Skin of body (tissue), 3 donors: ENCODE data around the gene EEPD1. TPM values are rescaled to one million over a fixed set of nuclear protein-coding genes. Genes with fewer than 3 reads are reported as not detected.
"Not testable (repeated sequence)": the region's sequence is repeated elsewhere in the genome, so short reads cannot be mapped to it uniquely, and the experiment has no call there.

Experiments
- DNase-seq: peaks from one replicate; lab custom pipeline; 2025; lab: John Stamatoyannopoulos, UW
- small RNA-seq: library from RNA; depleted of rRNA; stranded (forward); fragments of <200 nt; gene quantifications from one replicate; pipeline ENCODE3, GENCODE V24; 2014; ENCODE audit warnings: low replicate concordance
- total RNA-seq: library from RNA; depleted of rRNA; stranded (reverse); fragments of >200 nt; gene quantifications from one replicate; pipeline ENCODE4 v1.2.3, GENCODE V29; 2014

EEPD1 gene
- total RNA-seq, 1 donor from 2014 or later: 12.2 TPM

- no peak for DNase-seq
Measured at GRCh38 chr7:36316319-36316718, 163.3 kb downstream of the EEPD1 start.

GRCh38 chr7:36317276-36317675 is 164.2 kb downstream of the EEPD1 start:
- no peak for DNase-seq

- no peak for DNase-seq
Measured at GRCh38 chr7:36318116-36318515, 165.1 kb downstream of the EEPD1 start.

- not testable (repeated sequence) for DNase-seq
Measured at GRCh38 chr7:36321284-36321683, 168.2 kb downstream of the EEPD1 start.

- no peak for DNase-seq
Measured at GRCh38 chr7:36336390-36336789, 183.3 kb downstream of the EEPD1 start.

- DNase-seq: no peak
Measured at GRCh38 chr7:36338256-36338655, 185.2 kb downstream of the EEPD1 start.

- no peak for DNase-seq
Measured at GRCh38 chr7:36343548-36343947, 190.5 kb downstream of the EEPD1 start.

GRCh38 chr7:36344622-36345021 is 191.6 kb downstream of the EEPD1 start:
- no peak for DNase-seq

- no peak for DNase-seq
Measured at GRCh38 chr7:36346260-36346831, 193.3 kb downstream of the EEPD1 start.

GRCh38 chr7:36348256-36348655 is 195.2 kb downstream of the EEPD1 start:
- DNase-seq: no peak

- DNase-seq: no peak
Measured at GRCh38 chr7:36348771-36349170, 195.7 kb downstream of the EEPD1 start.

- DNase-seq: no peak
Measured at GRCh38 chr7:36349626-36350025, 196.6 kb downstream of the EEPD1 start.

Small RNAs within 50 kb of the gene (small RNA-seq; reads per million reads assigned to genes)
- gene AC006960.1: not detected
- not detected for gene AC007327.1
- not detected for gene RF00019

Other genes with a start within 250 kb of the EEPD1 start
- 25.6 TPM for gene ANLN, start 236.6 kb downstream of the EEPD1 start, total RNA-seq